GM21381 (cell line): ENCODE results near the gene LRRC32.
"Not testable (repeated sequence)": the region's sequence is repeated elsewhere in the genome, so short reads cannot be mapped to it uniquely, and the experiment has no call there.

Experiments
- ATAC-seq: cut with Tn5 transposase; IDR thresholded peaks from one replicate; pipeline ENCODE4 v1.9.1; 2021; ENCODE audit warnings: mild to moderate bottlenecking, moderate library complexity; ENCODE audit not compliant: unreplicated experiment

LRRC32 gene

DNA sequence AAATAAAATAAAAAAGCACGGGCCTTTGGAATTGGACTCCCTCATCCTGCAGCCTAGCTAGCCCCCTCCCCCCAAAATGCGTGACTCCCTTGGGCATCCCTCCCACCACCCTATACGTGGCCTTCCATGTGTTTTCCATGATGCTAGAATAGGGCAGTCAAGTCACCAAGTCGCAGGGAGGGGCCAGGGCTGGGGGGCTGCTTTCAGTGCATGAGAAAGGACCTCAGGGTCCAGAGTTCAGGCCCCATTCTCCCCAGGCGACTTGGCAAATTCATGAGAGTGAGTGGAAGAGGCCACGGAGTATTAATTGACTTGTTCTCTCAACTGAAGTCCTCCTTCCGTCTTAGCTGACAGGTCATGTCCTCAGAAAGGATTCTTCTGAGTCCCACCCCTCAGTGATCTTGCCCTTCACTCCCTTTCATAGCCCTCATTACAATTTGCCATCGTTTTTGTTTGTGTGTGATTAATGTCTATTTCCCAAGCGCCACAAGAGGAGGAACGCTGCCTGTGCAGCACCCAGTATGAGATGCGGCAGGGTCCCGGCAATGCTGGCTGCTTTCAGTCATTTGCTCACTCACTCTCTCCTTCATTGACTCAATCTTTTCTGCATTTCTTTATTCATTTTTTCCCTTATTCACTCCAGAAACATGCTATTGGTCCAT lies 17.4 kb downstream of the LRRC32 start:
- ATAC-seq: no peak

DNA sequence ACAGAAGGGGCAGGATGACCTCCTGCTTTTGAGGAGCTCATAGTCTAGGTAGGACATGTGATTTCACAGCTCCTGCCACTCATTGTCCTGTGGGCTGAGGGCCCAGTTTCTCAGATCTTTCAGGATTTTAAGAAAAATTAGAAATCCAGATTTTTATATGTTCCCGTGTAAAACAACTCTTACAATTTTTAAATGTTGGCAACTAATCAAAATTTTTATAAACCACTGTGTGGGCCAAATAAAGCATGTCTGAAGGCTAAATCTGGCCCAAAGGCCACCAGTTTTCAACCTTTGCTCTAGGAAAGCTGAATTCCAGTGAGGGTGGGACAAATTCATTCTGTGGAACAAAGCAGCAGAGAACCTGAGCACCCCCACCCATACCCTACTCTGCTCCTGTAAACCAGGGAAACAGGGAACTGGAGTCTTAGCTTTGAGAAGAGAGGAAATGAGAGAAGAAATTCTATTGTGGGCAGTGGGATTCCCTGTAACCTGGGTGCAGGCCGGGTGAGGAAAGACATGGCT lies 20.6 kb downstream of the LRRC32 start:
- ATAC-seq: no peak

DNA sequence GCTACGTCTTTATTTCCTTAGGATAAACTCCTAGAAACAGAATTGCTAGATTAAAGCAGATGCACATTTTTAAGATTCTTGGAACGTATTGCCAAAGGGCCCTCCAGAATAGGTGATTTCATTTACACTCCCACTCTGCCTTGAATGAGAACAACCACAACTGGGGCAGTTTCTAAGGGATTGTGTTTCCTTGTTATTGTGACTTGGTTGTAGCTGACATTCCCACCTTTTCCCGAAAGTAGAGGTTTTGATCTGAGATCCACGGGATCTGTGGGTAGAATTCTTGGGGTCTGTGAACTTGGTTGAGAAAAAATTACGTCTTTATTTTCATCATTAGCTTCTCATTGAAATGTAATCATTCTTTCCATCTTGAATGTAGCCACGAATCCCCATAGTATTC lies 21.5 kb downstream of the LRRC32 start:
- no peak for ATAC-seq

DNA sequence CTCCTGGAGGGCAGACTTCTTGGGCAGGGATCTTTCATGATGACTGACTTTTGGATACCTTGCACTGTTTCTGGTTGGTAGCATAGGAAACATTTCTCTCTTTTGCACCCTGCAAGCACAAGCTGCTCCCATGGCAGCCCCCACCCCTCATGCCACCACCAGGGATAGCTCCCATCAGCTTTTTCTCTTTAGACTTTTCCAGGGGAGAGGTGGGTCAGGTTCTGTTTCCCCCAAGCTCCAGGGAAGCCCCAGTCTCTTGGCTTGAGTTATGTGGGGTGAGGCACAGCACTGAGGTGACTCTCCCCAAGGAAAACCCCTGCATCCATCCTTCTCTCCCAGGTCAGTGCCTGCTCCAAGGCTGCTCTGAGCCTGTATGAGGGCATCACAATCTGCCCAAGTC lies 22.5 kb downstream of the LRRC32 start:
- ATAC-seq: no peak

DNA sequence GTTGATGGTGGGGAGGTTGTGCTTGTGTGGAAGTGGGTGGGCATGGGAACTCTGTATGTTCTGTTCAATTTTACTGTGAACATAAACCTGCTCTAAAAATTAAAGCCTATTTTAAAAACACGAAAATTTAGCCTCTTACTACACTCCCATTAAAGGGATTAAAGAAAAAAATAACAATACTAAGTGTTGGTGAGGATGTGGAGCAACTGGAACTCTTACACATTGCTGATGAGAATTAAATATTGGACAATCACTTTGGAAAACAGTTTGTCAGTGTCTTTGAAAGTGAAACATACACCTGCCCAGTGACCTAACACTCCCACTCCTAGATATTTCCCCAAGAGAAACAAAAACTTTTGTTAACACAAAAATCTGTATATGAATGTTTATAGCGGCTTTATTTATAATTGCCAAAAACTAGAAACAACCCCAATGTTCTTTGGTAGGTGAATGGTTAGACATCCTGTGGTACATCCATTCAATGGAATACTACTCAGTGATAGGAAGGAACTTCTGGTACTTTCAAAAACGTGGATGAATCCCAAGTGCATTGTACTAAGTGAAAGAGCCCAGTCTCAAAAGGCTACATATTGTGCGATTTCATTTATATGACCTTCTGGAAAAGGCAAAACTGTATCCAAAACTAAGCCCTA lies 23.5 kb downstream of the LRRC32 start:
- no peak for ATAC-seq

DNA sequence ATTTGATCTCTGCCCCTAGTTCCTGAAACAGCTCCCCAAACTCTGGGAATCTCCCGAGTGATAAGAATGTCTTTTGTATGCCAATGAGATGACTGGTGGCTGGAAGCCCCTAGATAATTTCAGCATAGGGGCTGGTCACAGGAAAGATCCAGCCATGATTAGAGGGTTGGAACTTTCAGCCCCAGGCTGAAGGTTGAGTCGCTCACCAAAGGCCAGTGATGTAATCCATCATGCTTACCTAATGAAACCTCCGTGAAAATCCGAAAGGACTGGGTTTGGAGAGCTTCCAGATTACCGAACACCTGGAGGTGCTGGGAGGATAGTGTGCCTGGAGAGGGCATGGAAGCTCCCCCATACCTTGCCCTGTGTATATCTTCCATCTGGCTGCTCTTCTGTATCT lies 26.0 kb downstream of the LRRC32 start:
- ATAC-seq: no peak

DNA sequence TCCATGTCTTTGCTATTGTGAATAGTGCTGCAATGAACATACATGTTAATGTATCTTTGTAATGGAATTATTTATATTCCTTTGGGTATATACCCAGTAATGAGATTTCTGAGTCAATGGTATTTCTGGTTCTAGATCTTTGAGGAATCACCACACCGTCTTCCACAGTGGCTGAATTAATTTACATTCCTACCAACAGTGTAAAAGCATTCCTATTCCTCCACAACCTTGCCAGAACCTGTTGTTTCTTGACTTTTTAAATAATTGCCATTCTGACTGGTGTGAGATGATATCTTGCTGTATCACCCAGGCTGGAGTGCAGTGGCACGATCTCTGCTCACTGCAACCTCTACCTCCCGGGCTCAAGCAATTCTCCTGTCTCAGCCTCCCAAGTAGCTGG lies 26.8 kb downstream of the LRRC32 start:
- not testable (repeated sequence) for ATAC-seq

DNA sequence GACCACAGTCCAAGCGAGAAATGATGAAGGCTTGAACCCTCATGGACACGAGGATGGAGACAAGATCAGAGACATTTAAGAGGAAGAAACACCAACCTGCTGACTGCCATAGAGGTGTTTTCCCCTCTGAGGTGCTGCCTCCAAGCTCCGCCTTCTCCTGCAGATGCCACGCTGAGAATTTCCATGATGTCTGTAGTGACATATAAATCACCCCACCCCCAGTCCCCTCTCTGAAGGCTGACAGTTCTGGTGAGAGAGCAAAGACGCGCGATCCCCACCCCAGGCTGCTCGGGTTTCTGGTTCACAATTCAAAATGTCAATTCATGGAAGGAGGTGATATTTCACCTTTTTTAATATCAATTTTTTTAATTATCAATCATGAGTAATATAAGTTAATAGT lies 28.2 kb downstream of the LRRC32 start:
- no peak for ATAC-seq

DNA sequence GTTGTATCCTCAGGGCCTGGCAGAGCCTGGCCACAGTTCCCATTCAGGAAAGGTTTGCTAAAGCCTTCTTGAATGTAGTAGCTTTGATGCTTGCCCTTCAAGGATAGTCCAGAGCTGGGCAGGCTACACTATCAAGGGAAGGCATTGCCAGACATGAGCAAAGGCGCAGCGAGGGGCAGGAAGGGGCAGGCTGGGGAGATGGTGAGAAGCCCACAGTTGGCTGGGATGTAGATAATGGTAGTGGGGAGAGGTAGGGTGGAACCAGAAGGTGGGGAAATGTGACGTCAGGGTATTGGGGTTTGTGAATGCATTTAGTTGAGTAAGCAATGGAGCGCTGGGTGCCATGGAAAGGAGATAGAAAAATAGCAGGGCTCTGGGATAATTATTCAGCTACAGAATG lies 28.6 kb downstream of the LRRC32 start:
- ATAC-seq: no peak

DNA sequence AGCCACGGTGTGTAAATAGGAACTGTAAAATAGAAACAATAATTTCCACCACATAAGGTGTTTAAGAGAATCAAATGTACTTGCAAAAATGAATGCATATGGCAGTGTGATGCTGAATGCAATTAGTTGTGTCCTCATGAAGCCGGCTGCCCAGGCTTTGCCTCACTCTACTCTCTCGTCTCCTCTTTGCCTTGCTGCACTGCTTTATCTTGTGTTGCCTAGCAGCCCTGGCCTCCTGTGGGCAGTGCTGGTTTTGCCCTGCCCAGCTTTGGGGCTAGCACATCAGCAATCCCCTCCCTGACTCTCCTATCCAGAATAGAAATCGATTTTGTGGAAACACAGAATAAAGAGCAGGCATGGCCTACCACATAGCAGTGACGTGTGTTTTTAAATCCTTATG lies 30.0 kb downstream of the LRRC32 start:
- ATAC-seq: no peak

DNA sequence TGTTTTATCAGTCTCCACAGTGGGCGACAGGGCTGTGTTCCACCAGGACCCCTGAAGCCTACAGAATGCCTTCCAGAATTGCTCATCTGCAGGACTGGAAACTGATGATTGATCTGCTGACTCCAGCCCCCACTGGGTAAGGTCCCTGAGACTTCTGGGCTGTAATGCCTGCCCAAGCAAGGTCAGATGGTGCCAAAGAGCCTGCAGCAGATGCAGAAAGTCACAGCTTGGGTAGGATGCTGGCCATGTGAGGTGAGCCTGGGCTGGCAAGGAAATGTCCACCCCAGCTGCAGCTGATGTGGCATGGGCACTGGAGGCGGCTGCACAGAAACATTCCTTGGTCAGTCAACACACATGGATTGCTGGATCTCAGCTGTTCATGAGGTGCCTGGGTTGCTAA lies 30.9 kb downstream of the LRRC32 start:
- no peak for ATAC-seq

DNA sequence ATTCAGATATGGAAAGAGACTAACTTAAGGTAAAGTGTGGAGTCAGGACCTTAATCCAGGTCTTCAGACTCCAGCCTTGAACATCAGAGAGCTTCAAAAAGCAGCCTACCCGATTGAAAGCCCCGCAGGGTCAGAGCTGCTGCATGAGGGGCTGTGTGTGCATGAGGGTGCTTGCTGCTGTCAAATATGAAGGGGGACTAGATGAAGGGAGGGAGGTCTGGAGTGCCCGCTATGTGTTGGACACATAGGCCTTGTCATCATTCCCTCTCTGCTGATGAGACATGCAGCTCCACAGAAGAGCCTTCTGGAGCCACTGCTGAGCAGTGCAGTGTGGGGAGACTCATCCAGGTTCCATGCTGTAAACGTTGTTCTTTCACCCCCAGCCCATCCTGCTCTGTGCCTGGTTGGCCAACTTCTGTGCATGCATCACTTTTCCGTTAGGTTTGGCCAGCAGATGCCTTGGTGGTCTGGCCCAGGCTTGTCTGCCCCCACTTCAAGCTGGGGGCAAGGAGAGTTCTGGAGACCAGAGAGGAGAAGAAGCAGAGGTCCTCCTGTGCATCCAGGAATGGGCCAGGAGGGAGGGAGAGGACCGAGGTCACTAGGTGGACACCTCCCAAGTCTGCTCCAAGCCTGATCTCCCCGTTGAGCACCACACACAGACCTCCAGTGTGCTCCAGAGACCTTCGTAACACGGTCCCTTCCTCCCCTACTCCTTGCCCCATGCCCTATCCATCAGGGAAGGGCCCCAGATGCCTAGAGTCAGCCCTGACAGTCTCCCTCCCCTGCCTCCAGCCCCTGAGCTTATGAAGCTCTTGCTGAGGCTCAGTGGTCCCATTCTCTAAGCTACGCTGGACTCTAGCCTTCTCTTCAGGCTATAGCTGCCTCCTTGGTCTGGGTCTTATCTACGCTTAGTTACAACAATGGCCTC lies 32.0 kb downstream of the LRRC32 start:
- ATAC-seq: no peak

DNA sequence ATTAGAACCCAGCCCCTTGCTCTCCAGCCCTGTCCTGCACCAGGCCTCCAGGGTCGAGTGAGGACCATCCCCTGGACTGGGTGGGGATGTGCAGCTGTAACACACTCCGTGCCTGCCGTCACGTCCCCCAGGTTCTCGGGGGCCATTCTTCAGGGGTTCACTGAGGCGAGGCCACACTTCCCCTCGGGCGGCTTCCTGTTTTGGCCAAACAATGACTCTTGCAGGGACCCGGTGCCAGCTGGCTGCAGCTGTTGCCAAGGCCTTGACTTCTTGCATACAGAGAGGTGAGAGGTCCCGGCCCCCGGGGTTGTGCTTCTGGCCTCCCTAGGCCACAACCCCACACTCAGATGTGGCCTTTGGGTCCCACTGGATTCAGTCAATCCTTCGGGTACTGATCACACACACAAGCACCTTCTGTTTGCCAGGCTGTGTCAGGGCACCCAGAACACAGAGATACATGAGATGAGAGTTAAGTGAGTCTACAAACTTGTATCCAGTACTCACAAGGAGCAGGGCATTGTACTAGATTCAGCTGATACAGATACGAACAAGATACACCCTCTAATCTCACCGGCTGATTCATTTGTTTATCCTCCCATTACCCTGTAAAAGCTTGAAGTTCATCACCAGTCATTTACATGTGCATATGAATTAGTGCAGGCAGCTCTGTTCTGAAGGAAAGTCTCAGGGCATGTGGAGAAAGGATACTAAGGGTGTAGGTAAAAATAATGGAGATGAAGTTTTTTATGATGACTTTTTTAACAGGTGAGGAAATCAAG lies 32.9 kb downstream of the LRRC32 start:
- ATAC-seq: peak; percentile 92

DNA sequence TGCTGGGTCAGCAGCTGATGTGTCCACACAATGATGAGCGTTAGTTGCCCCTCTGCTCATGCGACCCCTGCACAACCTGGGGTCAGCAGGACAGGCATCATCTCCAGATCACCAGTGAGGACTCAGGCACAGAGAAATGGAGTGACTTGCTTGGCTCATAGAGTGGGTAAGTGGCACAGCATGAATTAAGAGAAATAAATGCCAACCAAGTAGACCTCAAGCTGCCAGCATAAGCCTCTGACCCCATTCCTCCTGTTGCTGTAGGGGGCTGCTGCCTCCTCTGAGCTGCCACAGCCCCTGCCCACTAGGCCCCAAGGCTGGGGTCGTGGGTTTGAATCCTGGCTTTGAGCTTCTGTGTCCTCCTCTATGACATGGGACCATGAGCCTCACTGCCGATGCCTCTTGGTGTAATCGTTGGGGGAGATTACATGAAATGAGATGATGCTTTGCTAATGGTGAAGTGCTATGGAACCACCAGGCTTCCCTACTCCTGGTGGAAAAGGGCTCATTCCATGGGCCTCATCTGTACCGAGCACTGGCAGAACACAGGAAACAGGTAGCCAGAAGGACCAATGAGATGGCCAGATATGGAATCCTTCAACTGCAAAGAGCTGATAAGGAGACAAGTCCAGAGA lies 33.6 kb downstream of the LRRC32 start:
- ATAC-seq: no peak

DNA sequence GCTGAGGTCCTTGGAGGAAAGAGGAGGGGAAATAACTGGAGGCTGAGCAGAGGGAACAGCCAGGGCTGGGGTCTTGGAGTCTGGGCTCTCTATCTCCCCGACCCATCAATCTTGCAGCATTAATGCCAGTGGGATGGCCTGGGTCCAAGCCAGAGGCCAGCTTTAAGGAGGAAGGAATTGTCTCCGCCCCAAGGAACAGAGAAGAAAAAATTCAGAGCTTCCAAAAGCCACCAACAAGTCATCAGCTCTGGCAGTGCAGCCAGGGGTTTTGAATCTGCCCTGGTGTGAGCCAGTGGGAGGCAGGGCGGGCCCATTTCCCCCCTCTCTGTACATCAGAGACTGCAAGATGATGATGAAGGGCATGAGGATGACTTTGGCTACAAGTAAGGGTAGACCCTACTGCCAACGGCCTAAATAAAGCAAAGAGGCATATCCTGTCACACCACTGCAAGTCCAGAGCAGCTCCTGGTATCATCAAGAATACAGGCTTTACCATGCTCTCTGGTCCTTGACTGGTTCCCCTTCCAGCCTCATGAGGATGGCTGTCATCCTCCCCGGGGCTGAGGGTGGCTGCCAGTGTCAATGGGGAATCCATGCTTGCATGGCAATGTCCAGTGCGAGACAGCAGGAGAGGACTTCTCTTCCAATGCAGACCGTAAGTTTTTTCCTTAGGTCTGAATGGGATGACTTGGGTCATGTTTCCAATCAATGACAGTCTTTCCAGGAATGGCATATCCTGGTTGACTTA lies 34.4 kb downstream of the LRRC32 start:
- no peak for ATAC-seq

DNA sequence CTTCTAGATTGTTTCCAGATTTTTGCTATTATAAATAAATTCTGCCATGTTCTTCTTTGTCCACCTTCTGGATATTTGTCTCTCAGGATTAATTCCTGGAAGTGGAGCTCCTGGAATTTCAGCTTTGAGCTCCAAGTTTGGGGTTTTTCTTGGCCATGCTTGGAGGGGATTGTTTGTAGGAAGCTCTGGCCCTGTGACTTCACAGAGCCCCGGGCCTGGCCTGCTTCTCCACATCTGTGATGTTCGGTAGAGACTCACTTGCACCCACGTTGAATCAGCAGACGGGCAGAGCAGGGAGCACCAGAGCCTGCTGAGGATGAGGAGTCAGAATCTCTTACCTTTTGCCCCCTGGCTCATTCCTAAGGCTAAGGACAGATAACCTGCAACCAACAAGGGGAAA lies 35.7 kb downstream of the LRRC32 start:
- ATAC-seq: no peak

DNA sequence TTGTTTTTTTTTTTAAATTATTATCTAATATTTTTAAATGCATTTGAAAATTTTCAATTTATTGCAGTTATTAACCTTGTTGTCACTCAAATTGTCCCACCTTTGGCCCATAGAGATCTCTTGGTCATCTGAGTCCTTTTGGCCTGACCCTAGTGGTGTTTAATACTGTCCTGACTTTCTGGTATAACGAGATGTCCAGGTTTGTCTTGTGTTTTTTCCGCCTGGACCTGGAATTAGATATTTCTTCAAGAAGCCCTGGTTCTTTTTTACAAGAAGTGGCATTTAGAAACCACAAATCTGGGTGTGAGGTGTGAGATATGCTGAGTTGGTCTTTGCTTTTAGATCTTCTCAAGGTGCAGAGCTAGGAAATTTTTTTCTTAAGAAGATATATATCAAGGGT lies 38.1 kb downstream of the LRRC32 start:
- ATAC-seq: no peak

DNA sequence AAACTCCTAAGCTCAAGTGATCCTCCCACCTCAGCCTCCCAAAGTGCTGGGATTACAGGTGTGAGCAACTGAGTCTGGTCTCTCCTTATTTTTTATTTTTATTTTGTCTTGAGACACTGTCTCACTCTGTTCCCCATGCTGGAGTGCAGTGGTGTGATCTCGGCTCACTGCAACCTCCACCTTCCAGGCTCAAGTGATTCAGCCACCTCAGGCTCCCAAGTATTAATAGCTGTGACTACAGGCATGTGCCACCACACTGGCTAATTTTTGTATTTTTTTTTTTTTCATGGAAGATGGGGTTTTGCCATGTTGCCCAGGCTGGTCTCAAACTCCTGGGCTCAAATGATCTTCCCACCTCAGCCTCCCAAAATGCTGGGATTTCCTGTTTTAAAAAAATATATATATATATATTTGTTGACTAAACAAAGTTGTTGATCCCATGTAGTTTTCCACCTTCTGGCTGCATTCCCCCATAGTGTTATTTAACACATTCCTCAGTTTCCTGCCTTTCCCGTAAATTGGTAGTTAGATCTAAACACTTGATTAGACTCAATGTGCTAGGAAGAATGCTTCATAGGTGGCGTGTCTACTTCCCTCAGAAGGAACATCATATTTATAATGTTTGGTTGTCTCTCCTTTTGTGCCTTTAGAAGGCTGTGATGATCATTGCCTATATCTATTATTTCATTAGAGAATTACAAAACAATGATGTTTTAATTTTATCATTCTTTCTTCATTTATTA lies 38.8 kb downstream of the LRRC32 start:
- ATAC-seq: no peak
